NCI-H1048 (cell line): ENCODE data around the gene CBL.

ENCODE experiments used
- DNase-seq: peaks from one replicate; lab custom pipeline; 2025; lab: John Stamatoyannopoulos, UW

Gene CBL

DNA sequence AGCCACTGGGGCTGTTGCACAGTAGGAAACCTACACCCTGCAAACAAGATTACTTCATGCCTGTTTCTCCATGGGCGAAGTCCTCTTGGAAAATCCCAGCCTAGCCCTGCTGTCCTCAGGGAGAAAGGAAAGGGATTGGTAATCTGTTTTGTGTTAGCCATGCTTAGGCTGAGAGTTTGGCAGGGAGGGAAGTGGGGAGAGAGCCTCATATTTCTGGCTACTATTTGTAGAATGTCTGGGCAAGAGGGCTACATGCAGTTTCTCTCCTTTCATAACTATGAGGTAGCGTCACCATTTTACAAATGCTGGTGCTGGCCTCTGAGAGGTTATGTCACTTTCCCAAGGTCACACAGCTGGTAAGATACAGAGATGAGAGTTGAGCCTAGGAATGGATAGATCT is 141.1 kb downstream of the CBL start:
- DNase-seq, result no peak

DNA sequence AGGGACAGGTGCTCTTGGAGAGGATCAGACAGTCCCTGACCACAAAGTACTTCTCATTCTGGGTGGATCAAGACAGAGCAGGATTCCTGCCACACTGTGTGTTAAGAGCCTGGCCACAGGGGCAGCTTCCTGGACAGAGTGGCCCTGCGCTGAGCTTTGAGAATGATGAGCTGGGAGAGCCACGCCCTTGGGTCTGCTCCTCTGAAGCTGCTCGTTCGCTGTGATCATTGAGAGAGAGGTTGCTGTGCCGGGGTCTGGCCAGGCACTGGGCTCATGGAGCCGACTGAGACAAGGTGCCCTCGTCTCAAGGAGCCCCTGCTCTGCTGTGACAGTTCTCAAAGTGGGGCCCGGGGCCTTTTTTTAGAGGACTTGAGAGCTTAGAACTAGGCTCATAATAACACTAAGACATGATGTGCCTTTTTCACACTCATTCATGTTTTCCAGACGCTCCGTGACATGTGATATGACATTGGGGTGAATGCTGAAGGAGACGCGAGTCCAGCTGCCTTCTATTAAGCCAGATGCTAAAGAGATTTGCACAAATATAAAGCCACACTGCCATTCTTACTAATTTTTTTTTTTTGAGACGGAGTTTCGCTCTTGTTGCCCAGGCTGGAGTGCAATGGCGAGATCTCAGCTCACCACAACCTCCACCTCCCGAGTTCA is 141.9 kb downstream of the CBL start:
- DNase-seq, result no peak

DNA sequence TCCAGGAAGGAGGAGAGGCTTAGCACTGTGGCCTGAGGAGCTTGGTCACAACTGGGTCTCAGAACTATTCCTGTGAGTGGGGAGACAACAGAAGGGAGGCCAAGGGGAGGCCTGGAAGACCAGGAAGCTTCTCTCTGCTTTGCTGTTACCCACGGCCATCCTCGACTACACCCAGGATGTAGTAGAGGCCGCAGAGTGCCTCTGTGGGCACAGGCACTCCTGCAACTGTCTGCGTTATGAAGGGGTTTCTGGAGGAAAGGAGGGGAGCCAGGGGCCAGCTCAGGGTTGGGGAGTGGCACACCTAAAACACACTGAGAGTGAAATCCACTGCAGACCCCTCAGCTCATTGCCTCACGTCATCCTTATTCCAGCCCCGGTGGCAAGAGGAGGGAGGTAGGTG is 144.2 kb downstream of the CBL start:
- DNase-seq, result no peak

DNA sequence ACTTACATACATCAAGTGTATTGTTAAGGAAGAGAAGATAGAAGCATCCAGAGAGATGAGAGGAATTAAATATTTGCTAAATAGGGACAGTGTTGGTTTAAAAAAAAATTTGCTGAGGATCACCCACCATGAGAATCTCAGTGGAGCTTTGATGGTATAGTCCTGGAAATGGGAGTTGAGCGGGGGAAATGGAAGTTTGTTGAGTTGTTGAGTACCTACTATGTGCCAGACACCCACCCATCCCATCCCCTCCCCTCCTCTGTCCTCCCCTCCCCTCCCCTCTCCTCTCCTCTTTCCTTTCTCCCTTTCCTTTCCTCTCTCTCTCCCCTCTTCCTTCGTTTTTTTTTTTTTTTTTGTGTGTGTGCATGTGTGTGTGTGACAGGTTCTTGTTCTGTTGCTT is 145.1 kb downstream of the CBL start:
- DNase-seq, result no peak

DNA sequence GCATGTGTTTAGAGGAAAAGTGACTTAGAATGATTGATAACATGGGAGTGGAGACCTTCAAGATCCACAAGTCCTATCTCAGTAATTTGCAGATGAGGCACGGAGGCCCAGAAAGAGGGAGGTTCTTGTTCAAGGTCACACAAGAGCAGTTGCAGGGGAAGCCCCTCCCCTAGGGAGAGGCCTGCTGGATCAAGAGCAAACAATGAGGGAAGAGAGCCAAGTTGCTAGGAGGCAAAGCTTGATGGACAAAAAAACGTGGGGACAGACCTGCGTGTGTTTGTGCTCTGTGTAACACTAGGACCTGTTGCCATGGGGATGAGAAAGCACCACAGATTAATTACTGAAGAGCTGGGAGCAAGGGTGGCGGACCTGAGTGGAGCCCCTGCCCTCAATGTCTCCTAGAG is 146.7 kb downstream of the CBL start:
- no peak for DNase-seq

DNA sequence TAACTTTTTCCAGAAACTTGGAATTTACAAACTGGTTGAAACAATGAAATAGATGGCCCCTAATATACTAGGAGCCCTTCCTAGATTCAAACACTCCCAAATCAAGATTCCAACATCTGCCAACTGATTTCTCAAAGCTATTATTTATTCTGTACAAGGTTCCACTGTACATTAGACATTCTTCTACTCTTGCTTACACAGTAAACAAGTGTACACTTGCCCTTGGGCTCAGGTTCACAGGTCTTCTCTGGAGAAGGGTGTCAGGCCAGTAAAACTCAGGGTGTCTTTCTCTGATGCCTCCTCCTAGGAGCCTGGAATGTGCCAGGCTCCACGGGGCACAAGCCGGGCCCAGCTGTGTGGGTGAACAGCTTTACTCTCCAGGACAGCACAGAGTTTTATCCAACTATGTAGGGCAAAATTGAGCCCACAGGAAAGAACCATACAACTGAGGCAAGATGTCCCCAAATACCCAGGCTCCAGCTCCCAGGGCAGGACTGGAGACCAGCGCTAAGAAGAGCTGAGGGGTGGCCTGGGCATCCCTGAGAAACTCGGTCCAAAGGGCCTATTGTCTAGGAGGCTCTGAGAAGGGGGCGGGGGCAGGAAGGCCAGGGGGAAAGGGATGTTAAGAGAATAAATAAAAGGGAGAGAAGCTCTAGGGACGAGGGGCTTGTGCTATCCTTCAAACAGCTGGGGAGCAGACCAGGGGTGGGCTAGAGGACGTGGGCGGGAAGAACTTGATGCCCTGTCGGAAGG is 149.1 kb downstream of the CBL start:
- no peak for DNase-seq

DNA sequence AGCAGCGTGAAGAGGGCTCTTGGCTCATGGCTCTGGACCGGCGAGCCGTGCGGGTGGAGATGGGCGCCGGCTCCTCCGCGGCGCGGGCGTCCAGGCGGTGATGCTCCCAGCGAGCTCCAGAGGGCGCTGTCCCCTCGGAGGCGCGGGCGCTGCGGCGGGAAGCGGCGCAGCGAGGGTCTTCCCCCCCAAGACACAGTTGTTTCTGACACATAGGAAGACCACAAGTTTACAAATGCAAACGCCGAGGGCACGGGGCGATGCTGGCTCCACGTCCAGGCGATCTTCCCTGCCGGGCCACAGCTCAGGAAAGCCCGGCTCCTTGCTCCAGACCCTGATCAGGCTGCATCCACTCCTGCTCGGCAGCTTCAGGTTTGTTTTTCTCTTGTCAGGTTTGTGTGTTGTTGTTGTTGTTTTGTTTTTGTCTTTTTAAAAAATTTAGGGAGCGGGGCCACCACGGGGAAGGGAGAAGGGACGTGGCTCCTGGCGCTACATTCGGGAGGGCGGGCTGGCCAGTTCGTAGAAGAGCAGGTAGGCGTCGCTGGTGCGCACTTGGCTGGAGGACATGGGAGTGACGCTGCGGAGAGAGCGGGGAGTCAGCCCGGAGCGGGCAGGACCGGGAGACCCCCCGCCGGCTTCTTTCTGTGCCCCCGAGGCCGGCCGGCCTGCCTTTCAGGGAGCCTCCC is 150.4 kb downstream of the CBL start:
- peak; percentile 66 for DNase-seq

DNA sequence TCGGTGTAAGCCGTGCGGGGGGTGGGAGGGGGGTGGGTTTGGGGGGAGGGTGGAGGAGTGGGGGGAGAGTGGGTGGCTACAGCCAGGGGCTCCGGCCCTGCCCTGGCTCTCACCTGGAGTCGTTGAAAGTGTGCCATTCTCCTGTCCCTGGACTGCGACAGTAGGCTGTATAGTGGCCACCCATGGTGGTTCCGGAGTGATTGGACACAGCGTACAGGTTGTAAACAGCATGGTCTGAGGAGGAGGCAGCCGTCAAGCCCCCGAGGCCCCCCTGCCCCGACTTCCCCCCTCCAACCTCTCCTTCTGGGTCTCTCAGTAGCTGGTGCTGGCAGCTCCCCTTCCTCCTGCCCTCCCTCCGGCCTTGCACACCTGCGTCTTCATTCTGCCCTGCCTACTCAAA is 150.9 kb downstream of the CBL start:
- DNase-seq, result no peak
